IgD-negative memory B cell (primary cell): ENCODE measurements around the gene CCNY. TPM values are rescaled to one million over a fixed set of nuclear protein-coding genes. Genes with fewer than 3 reads are reported as not detected.

Experiments used
- H3K27ac Mint-ChIP-seq, 3 donors: one replicate each; pipeline ENCODE4 v1.8.0; 2020 to 2022; ENCODE audit warnings: mild to moderate bottlenecking in 3 of 3, mixed read lengths in 3 of 3, moderate library complexity in 1 of 3
- H3K27me3 Mint-ChIP-seq: one replicate; pipeline ENCODE4 v1.8.0; 2021; ENCODE audit warnings: mixed read lengths
- H3K36me3 Mint-ChIP-seq: one replicate; pipeline ENCODE4 v1.8.0; 2020; ENCODE audit warnings: mild to moderate bottlenecking, mixed read lengths
- H3K4me1 Mint-ChIP-seq, 3 donors: one replicate each; pipeline ENCODE4 v1.8.0; 2020 to 2022; ENCODE audit warnings: mixed read lengths in 3 of 3, mild to moderate bottlenecking in 1 of 3
- H3K4me3 Mint-ChIP-seq, 4 donors: one replicate each; pipeline ENCODE4 v1.8.0; 2020 to 2022; ENCODE audit warnings: mild to moderate bottlenecking in 4 of 4, mixed read lengths in 4 of 4, moderate library complexity in 3 of 4
- H3K9me3 Mint-ChIP-seq, 3 donors: one replicate each; pipeline ENCODE4 v1.8.0; 2020 to 2021; ENCODE audit warnings: mixed read lengths in 3 of 3, mild to moderate bottlenecking in 1 of 3
- polyA plus RNA-seq: library from polyadenylated mRNA; unstranded; fragments of 300-500 nt; fragmentation: Illumina TruSeq; gene quantifications from one replicate; pipeline ENCODE4 v1.2.3, GENCODE V29; 2021

Gene CCNY
- polyA plus RNA-seq, 1 donor from 2014 or later, result 8.3 TPM

GRCh38 chr10:35570397-35570796 is 234.1 kb downstream of the CCNY start:
- Mint-ChIP-seq H3K27ac (no peak overlapping the region), H3K4me1 (peaks cover 0 to 7% (median 0%) of the 10 kb centered on the region in 3 donors), H3K4me3 (no peak overlapping the region), H3K36me3 (peaks cover 23% of the 10 kb centered on the region), H3K9me3 (no peaks in the 10 kb centered on the region), H3K27me3 (no peaks in the 10 kb centered on the region)

- H3K9me3 Mint-ChIP-seq, result no peaks in the 10 kb centered on the region
- H3K4me3 Mint-ChIP-seq, result no peak overlapping the region
- no peaks in the 10 kb centered on the region for H3K4me1 Mint-ChIP-seq
- H3K27me3 Mint-ChIP-seq, result no peaks in the 10 kb centered on the region
- peaks cover 27% of the 10 kb centered on the region for H3K36me3 Mint-ChIP-seq
- no peak overlapping the region for H3K27ac Mint-ChIP-seq
Observed at GRCh38 chr10:35572583-35572982, 236.3 kb downstream of the CCNY start.

GRCh38 chr10:35573796-35574195 is 237.5 kb downstream of the CCNY start:
- Mint-ChIP-seq H3K4me3 (no peak overlapping the region), H3K9me3 (peaks cover 0 to 2% (median 2%) of the 10 kb centered on the region in 3 donors), H3K36me3 (peaks cover 27% of the 10 kb centered on the region), H3K27me3 (no peaks in the 10 kb centered on the region), H3K27ac (no peak overlapping the region), H3K4me1 (no peaks in the 10 kb centered on the region)

- H3K27ac Mint-ChIP-seq, result no peak overlapping the region
- H3K27me3 Mint-ChIP-seq, result no peaks in the 10 kb centered on the region
- H3K9me3 Mint-ChIP-seq, result peaks cover 0 to 2% (median 2%) of the 10 kb centered on the region in 3 donors
- no peaks in the 10 kb centered on the region for H3K4me1 Mint-ChIP-seq
- no peak overlapping the region for H3K4me3 Mint-ChIP-seq
- H3K36me3 Mint-ChIP-seq, result peaks cover 25% of the 10 kb centered on the region
Observed at GRCh38 chr10:35574924-35575352, 238.6 kb downstream of the CCNY start.

- H3K9me3 Mint-ChIP-seq, result peaks cover 0 to 2% (median 2%) of the 10 kb centered on the region in 3 donors
- H3K36me3 Mint-ChIP-seq, result peaks cover 25% of the 10 kb centered on the region
- H3K4me3 Mint-ChIP-seq, result no peak overlapping the region
- no peak overlapping the region for H3K27ac Mint-ChIP-seq
- H3K4me1 Mint-ChIP-seq, result no peaks in the 10 kb centered on the region
- H3K27me3 Mint-ChIP-seq, result no peaks in the 10 kb centered on the region
Observed at GRCh38 chr10:35575640-35576039, 239.3 kb downstream of the CCNY start.

GRCh38 chr10:35576730-35577129 is 240.4 kb downstream of the CCNY start:
- H3K4me3 Mint-ChIP-seq, result no peak overlapping the region
- no peaks in the 10 kb centered on the region for H3K4me1 Mint-ChIP-seq
- peaks cover 0 to 2% (median 2%) of the 10 kb centered on the region in 3 donors for H3K9me3 Mint-ChIP-seq
- no peak overlapping the region for H3K27ac Mint-ChIP-seq
- no peaks in the 10 kb centered on the region for H3K27me3 Mint-ChIP-seq
- H3K36me3 Mint-ChIP-seq, result peaks cover 25% of the 10 kb centered on the region

- H3K36me3 Mint-ChIP-seq, result peaks cover 22% of the 10 kb centered on the region
- no peak overlapping the region for H3K27ac Mint-ChIP-seq
- peak overlapping the region in 1 of 4 donors; percentile 49 for H3K4me3 Mint-ChIP-seq
- H3K27me3 Mint-ChIP-seq, result no peaks in the 10 kb centered on the region
- H3K4me1 Mint-ChIP-seq, result no peaks in the 10 kb centered on the region
- H3K9me3 Mint-ChIP-seq, result peaks cover 0 to 2% (median 2%) of the 10 kb centered on the region in 3 donors
Observed at GRCh38 chr10:35577926-35578617, 241.8 kb downstream of the CCNY start.

- Mint-ChIP-seq H3K4me3 (no peak overlapping the region), H3K9me3 (peaks cover 0 to 2% (median 2%) of the 10 kb centered on the region in 3 donors), H3K27me3 (no peaks in the 10 kb centered on the region), H3K4me1 (no peaks in the 10 kb centered on the region), H3K36me3 (peaks cover 19% of the 10 kb centered on the region), H3K27ac (no peak overlapping the region)
Observed at GRCh38 chr10:35578618-35578956, 242.3 kb downstream of the CCNY start.

GRCh38 chr10:35579116-35579515 is 242.8 kb downstream of the CCNY start:
- Mint-ChIP-seq H3K27me3 (no peaks in the 10 kb centered on the region), H3K9me3 (peaks cover 0 to 2% (median 2%) of the 10 kb centered on the region in 3 donors), H3K27ac (no peak overlapping the region), H3K4me1 (no peaks in the 10 kb centered on the region), H3K4me3 (no peak overlapping the region), H3K36me3 (peaks cover 14% of the 10 kb centered on the region)

- Mint-ChIP-seq H3K4me3 (no peak overlapping the region), H3K4me1 (no peaks in the 10 kb centered on the region), H3K9me3 (peaks cover 0 to 2% (median 2%) of the 10 kb centered on the region in 3 donors), H3K27ac (peak overlapping the region in 1 of 3 donors; percentile 18), H3K36me3 (peaks cover 8% of the 10 kb centered on the region), H3K27me3 (no peaks in the 10 kb centered on the region)
Observed at GRCh38 chr10:35579726-35580422, 243.6 kb downstream of the CCNY start.

- Mint-ChIP-seq H3K4me3 (no peak overlapping the region), H3K27ac (peak overlapping the region in 1 of 3 donors; percentile 18), H3K4me1 (no peaks in the 10 kb centered on the region), H3K27me3 (no peaks in the 10 kb centered on the region), H3K9me3 (peaks cover 0 to 2% (median 2%) of the 10 kb centered on the region in 3 donors), H3K36me3 (peaks cover 8% of the 10 kb centered on the region)
Observed at GRCh38 chr10:35580423-35580770, 244.1 kb downstream of the CCNY start.

GRCh38 chr10:35581655-35582054 is 245.3 kb downstream of the CCNY start:
- H3K36me3 Mint-ChIP-seq, result peaks cover 4% of the 10 kb centered on the region
- no peaks in the 10 kb centered on the region for H3K4me1 Mint-ChIP-seq
- no peak overlapping the region for H3K27ac Mint-ChIP-seq
- H3K4me3 Mint-ChIP-seq, result no peak overlapping the region
- peaks cover 0 to 2% (median 2%) of the 10 kb centered on the region in 3 donors for H3K9me3 Mint-ChIP-seq
- no peaks in the 10 kb centered on the region for H3K27me3 Mint-ChIP-seq

GRCh38 chr10:35584946-35585345 is 248.6 kb downstream of the CCNY start:
- no peak overlapping the region for H3K27ac Mint-ChIP-seq

GRCh38 chr10:35585356-35585755 is 249.0 kb downstream of the CCNY start:
- Mint-ChIP-seq H3K36me3 (peaks cover 7% of the 10 kb centered on the region), H3K27me3 (peaks cover 5% of the 10 kb centered on the region), H3K4me1 (no peaks in the 10 kb centered on the region), H3K27ac (no peak overlapping the region), H3K4me3 (no peak overlapping the region), H3K9me3 (no peaks in the 10 kb centered on the region)

More at GRCh38 chr10:35584946-35585345, 248.6 kb downstream of the CCNY start:
- H3K36me3 Mint-ChIP-seq, result peaks cover 7% of the 10 kb centered on the region
- H3K4me3 Mint-ChIP-seq, result no peak overlapping the region
- no peaks in the 10 kb centered on the region for H3K9me3 Mint-ChIP-seq
- H3K27me3 Mint-ChIP-seq, result peaks cover 5% of the 10 kb centered on the region
- no peaks in the 10 kb centered on the region for H3K4me1 Mint-ChIP-seq

- Mint-ChIP-seq H3K4me3 (no peak overlapping the region), H3K27me3 (peaks cover 7% of the 10 kb centered on the region), H3K4me1 (no peaks in the 10 kb centered on the region), H3K27ac (no peak overlapping the region), H3K36me3 (peaks cover 7% of the 10 kb centered on the region), H3K9me3 (peaks cover 0 to 4% (median 3%) of the 10 kb centered on the region in 3 donors)
Observed at GRCh38 chr10:35585903-35586535, 249.7 kb downstream of the CCNY start.
